Measurements from ENCODE around the gene SH2D2A.

The SH2D2A gene

DNA sequence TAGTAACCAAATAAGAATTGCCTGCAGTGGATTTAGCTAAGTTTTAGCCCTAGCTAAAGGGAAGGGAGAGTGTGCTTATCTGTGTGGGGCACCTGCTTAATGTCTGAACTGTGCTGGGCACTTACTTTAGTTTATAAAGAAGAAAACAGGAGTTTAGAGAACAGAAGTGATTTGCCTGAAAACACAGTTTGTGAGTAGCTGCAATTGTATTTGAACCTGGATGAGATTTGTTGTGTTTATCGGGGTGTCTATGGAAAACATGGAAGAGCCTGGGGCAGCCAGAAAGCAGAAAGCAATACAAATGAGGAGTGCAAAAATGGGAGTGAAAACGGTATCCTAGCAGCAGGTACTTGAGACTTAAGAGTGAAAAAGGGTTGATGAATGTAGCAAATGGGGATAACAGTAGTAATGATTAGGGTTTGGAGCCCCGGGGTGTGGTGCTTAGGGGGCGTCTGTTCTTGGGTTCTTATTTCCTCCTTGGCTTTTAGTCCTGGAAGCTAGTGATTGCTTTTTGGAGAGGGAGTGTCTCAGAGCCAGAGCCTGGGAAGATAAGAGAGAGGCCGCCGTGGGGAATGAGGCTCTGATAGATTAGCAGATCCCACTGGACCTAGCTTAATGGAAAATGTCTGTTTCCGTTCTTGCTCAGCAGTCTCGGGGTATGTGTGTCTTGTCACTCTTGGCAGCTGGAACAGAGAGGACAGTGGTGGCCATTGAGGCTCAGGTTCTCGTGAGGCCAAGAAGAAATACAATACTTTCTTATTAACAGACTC is 43.7 kb downstream of the SH2D2A start:
- Histone ChIP-seq H3K27me3 (ENCODE audit: insufficient read depth, low read length, poor library complexity) (no peaks in the 10 kb centered on the region), H3K4me2 (ENCODE audit: insufficient read depth, low read length) (peak overlapping the region; percentile 24; the same call in 1 of the 2 replicates), H3K36me3 (ENCODE audit: insufficient read depth, low read length) (peaks cover 47% of the 10 kb centered on the region), H3K4me1 (ENCODE audit: insufficient read depth, low read length) (peaks cover 49% of the 10 kb centered on the region), H3K9me3 (ENCODE audit: insufficient read depth, low read length, severe bottlenecking) (no peaks in the 10 kb centered on the region), H4K20me1 (ENCODE audit: insufficient read depth, low read length) (peaks cover 60% of the 10 kb centered on the region), H3K4me3 (ENCODE audit: low read depth in 1 of 2, low read length in 2 of 2) (no peak overlapping the region), H3K27ac (ENCODE audit: low read length) (no peak overlapping the region), H3K9ac (ENCODE audit: low read depth, low read length) (no peak overlapping the region), H2AFZ (ENCODE audit: low read depth, low read length) (no peak overlapping the region), H3K79me2 (ENCODE audit: insufficient read depth, low read length) (peaks cover 94% of the 10 kb centered on the region)
- ATAC-seq (ENCODE audit: insufficient read depth, low read depth) (no peak), DNase-seq (no peak)
- no peak for TF ChIP-seq CTCF (IDR thresholded peaks at IDR 0.05; ENCODE audit: borderline replicate concordance, extremely low read depth, low read length, poor library complexity, severe bottlenecking)
- no peak for TF ChIP-seq EZH2 (IDR thresholded peaks at IDR 0.05; ENCODE audit: borderline replicate concordance, low read depth, low read length, severe bottlenecking)

DNA sequence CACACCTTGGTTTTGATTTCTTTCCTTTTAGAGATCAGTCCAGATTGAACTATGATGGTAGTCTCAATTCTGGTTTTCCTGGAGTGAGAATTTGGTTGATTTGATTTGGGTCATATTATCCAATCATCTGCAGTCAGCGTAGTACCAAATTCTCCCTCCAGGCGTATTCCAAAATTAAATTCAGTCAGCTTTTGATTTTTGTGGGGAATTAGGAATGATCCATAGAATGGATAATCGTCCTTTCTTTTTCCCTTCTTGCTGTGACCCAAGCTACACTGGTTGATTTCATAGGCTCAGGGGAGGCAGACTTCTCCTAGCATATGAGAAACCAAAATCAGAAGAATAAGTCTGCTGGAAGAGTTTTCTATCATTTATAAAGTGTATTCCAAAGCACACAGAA is 44.4 kb downstream of the SH2D2A start:
- peak; percentile 6 for TF ChIP-seq CTCF (IDR thresholded peaks at IDR 0.05; ENCODE audit: borderline replicate concordance, extremely low read depth, low read length, poor library complexity, severe bottlenecking)
- no peak for TF ChIP-seq EZH2 (IDR thresholded peaks at IDR 0.05; ENCODE audit: borderline replicate concordance, low read depth, low read length, severe bottlenecking)
- H3K4me1 ChIP-seq (ENCODE audit: insufficient read depth, low read length) = peaks cover 49% of the 10 kb centered on the region
- ATAC-seq (ENCODE audit: insufficient read depth, low read depth) = no peak
- no peaks in the 10 kb centered on the region for H3K27me3 ChIP-seq (ENCODE audit: insufficient read depth, low read length, poor library complexity)
- H3K27ac ChIP-seq (ENCODE audit: low read length) = no peak overlapping the region
- H3K9me3 ChIP-seq (ENCODE audit: insufficient read depth, low read length, severe bottlenecking) = no peaks in the 10 kb centered on the region
- H3K79me2 ChIP-seq (ENCODE audit: insufficient read depth, low read length) = peaks cover 93% of the 10 kb centered on the region
- no peak for DNase-seq
- H4K20me1 ChIP-seq (ENCODE audit: insufficient read depth, low read length) = peaks cover 57% of the 10 kb centered on the region
- H3K4me3 ChIP-seq (ENCODE audit: low read depth in 1 of 2, low read length in 2 of 2) = no peak overlapping the region
- peaks cover 47% of the 10 kb centered on the region for H3K36me3 ChIP-seq (ENCODE audit: insufficient read depth, low read length)
- H3K9ac ChIP-seq (ENCODE audit: low read depth, low read length) = no peak overlapping the region
- H3K4me2 ChIP-seq (ENCODE audit: insufficient read depth, low read length) = peak overlapping the region; percentile 33; the same call in 1 of the 2 replicates
- no peak overlapping the region for H2AFZ ChIP-seq (ENCODE audit: low read depth, low read length)

- ATAC-seq (ENCODE audit: insufficient read depth, low read depth) (no peak), DNase-seq (no peak)
- Histone ChIP-seq H3K4me1 (ENCODE audit: insufficient read depth, low read length) (peaks cover 57% of the 10 kb centered on the region), H3K9me3 (ENCODE audit: insufficient read depth, low read length, severe bottlenecking) (no peaks in the 10 kb centered on the region), H3K36me3 (ENCODE audit: insufficient read depth, low read length) (peaks cover 39% of the 10 kb centered on the region), H3K79me2 (ENCODE audit: insufficient read depth, low read length) (peaks cover 78% of the 10 kb centered on the region), H2AFZ (ENCODE audit: low read depth, low read length) (no peak overlapping the region), H4K20me1 (ENCODE audit: insufficient read depth, low read length) (peaks cover 36% of the 10 kb centered on the region), H3K27ac (ENCODE audit: low read length) (peak overlapping the region; percentile 84), H3K27me3 (ENCODE audit: insufficient read depth, low read length, poor library complexity) (no peaks in the 10 kb centered on the region), H3K9ac (ENCODE audit: low read depth, low read length) (peak overlapping the region; percentile 90), H3K4me2 (ENCODE audit: insufficient read depth, low read length) (peak overlapping the region; percentile 69), H3K4me3 (ENCODE audit: low read depth in 1 of 2, low read length in 2 of 2) (peak overlapping the region; percentile 79 to 87; a peak in 3 of 4 replicates)
- TF ChIP-seq EZH2 (IDR thresholded peaks at IDR 0.05; ENCODE audit: borderline replicate concordance, low read depth, low read length, severe bottlenecking) = no peak
- TF ChIP-seq CTCF (IDR thresholded peaks at IDR 0.05; ENCODE audit: borderline replicate concordance, extremely low read depth, low read length, poor library complexity, severe bottlenecking) = no peak
Measured at GRCh38 chr1:156768610-156769295, 47.9 kb downstream of the SH2D2A start.

Measured in DND-41 (cell line).